Measurements from ENCODE around the gene KANSL1.

The KANSL1 gene

GRCh38 chr17:46035112-46035818 lies 158.0 kb downstream of the KANSL1 start:
- ATAC-seq = no peak

DNA sequence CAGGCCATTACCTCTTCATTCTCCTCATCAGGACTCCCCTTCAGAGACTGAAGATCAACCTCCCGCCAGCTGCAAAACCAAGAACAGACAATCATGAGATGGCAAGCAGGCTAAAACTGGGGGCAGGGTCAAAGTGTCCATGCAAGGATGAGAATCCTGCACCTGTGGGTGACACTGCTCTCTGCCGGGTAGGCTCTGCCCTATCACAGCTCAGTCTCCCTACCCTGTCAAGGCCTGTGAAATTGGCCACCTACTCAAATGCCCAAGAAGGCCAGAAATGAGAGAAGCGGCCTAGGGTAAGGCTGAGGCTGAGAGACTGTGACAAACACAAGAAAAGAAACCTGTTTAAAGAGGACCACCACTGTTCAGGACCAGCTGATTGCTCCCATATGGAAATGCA lies 159.8 kb downstream of the KANSL1 start:
- TF ChIP-seq ZNF8 (CRISPR knock-in tag; IDR thresholded peaks at IDR 0.05) (no peak), PPARA (CRISPR knock-in tag; IDR thresholded peaks at IDR 0.05; ENCODE audit: borderline replicate concordance) (no peak), ZFP3 (CRISPR knock-in tag; IDR thresholded peaks at IDR 0.05) (no peak), PATZ1 (CRISPR knock-in tag; IDR thresholded peaks at IDR 0.05; ENCODE audit: borderline replicate concordance) (no peak)
- TF ChIP-seq, protein P1, sequence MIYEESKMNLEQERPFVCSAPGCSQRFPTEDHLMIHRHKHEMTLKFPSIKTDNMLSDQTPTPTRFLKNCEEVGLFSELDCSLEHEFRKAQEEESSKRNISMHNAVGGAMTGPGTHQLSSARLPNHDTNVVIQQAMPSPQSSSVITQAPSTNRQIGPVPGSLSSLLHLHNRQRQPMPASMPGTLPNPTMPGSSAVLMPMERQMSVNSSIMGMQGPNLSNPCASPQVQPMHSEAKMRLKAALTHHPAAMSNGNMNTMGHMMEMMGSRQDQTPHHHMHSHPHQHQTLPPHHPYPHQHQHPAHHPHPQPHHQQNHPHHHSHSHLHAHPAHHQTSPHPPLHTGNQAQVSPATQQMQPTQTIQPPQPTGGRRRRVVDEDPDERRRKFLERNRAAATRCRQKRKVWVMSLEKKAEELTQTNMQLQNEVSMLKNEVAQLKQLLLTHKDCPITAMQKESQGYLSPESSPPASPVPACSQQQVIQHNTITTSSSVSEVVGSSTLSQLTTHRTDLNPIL (CRISPR knock-in tag; IDR thresholded peaks at IDR 0.05; ENCODE audit: low read depth) = no peak
- no peak for ATAC-seq

More at GRCh38 chr17:46035112-46035818, 158.0 kb downstream of the KANSL1 start:
- TF ChIP-seq TSHZ2 (CRISPR knock-in tag; IDR thresholded peaks at IDR 0.05) = no peak
- TF ChIP-seq ZNF565 (CRISPR knock-in tag; conservative IDR thresholded peaks at IDR 0.05; ENCODE audit: low read depth) = no peak
- no peak for TF ChIP-seq ZFP30 (CRISPR knock-in tag; IDR thresholded peaks at IDR 0.05)
- no peak for TF ChIP-seq BACH2 (CRISPR knock-in tag; IDR thresholded peaks at IDR 0.05; ENCODE audit: borderline replicate concordance)
- TF ChIP-seq OSR1 (CRISPR knock-in tag; IDR thresholded peaks at IDR 0.05) = no peak
- TF ChIP-seq SNAI2 (CRISPR knock-in tag; IDR thresholded peaks at IDR 0.05) = no peak
- TF ChIP-seq CSRNP3 (CRISPR knock-in tag; IDR thresholded peaks at IDR 0.05) = no peak
- TF ChIP-seq ZNF8 (CRISPR knock-in tag; IDR thresholded peaks at IDR 0.05) = no peak

DNA sequence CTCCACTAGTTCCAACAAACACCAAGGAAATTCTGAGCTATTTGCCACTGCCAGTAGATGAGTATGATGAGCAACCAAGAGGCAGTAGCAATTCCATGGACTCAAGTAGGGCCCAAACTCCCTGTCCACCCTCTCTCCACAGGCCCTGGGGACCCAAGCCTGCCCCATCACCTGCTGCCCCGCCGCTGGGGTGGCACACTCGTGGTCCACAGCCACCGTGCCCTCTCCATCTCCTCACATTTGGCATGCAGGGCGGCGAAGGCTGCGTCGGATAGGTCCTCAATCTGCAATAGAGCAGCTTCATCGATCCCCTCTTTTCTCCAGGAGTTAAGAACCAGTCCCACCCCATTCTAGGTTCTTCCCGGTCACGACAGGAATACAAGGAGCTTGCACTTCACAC lies 160.3 kb downstream of the KANSL1 start:
- no peak for TF ChIP-seq TOX (CRISPR knock-in tag; IDR thresholded peaks at IDR 0.05; ENCODE audit: borderline replicate concordance)
- no peak for TF ChIP-seq TCF4 (CRISPR knock-in tag; IDR thresholded peaks at IDR 0.05; ENCODE audit: borderline replicate concordance)
- no peak for TF ChIP-seq POU6F1 (CRISPR knock-in tag; IDR thresholded peaks at IDR 0.05; ENCODE audit: borderline replicate concordance, low read depth)
- no peak for TF ChIP-seq ZC3H10 (CRISPR knock-in tag; IDR thresholded peaks at IDR 0.05)
- no peak for TF ChIP-seq CSDC2 (CRISPR knock-in tag; IDR thresholded peaks at IDR 0.05)
- TF ChIP-seq BACH2 (CRISPR knock-in tag; IDR thresholded peaks at IDR 0.05; ENCODE audit: borderline replicate concordance) = no peak
- ATAC-seq = no peak

- no peak for ATAC-seq
- TF ChIP-seq TOX (CRISPR knock-in tag; IDR thresholded peaks at IDR 0.05; ENCODE audit: borderline replicate concordance) = no peak
- TF ChIP-seq, protein P1 (CRISPR knock-in tag; IDR thresholded peaks at IDR 0.05; ENCODE audit: low read depth) = no peak
- no peak for TF ChIP-seq ZC3H10 (CRISPR knock-in tag; IDR thresholded peaks at IDR 0.05)
- no peak for TF ChIP-seq SNAI2 (CRISPR knock-in tag; IDR thresholded peaks at IDR 0.05)
- TF ChIP-seq CSDC2 (CRISPR knock-in tag; IDR thresholded peaks at IDR 0.05) = no peak
Observed at GRCh38 chr17:46031920-46032319, 161.3 kb downstream of the KANSL1 start.
